Right lobe of liver (tissue), 6 donors: Measurements from ENCODE around the gene MYO3B. TPM values are rescaled to one million over a fixed set of nuclear protein-coding genes. Genes with fewer than 3 reads are reported as not detected.
"Not testable (repeated sequence)": the region's sequence is repeated elsewhere in the genome, so short reads cannot be mapped to it uniquely, and the experiment has no call there.

Experiments
- ATAC-seq, 4 donors: fragments of 200-7000 bp; cut with Tn5 transposase; one replicate each; pipeline ENCODE4 v1.9.1; 2020; ENCODE audit warnings: mild to moderate bottlenecking in 4 of 4, moderate library complexity in 4 of 4
- DNase-seq, 3 donors: peaks; one replicate each; pipeline ENCODE4 v3.0.0-alpha.2; 2020
- H3K27ac ChIP-seq, 3 donors: fragments of 200-600 bp; one replicate each; pipeline ENCODE4 v1.8.0; 2022
- H3K27me3 ChIP-seq, 2 donors: fragments of 200-600 bp; one replicate each; pipeline ENCODE4 v1.8.0; 2022
- H3K36me3 ChIP-seq, 4 donors: fragments of 200-600 bp; sonication (generic) in 1 of 4; one replicate each; pipeline versions ENCODE4 v1.5.1 to v1.8.0; 2017 to 2022; ENCODE audit warnings: control low read depth in 1 of 4
- H3K4me1 ChIP-seq, 4 donors: fragments of 200-600 bp; sonication (generic) in 1 of 4; one replicate each; pipeline versions ENCODE4 v1.5.1 to v1.8.0; 2017 to 2022; ENCODE audit warnings: control low read depth in 1 of 4
- H3K4me3 ChIP-seq, 3 donors: fragments of 200-600 bp; one replicate each; pipeline ENCODE4 v1.8.0; 2022
- H3K9me3 ChIP-seq, 4 donors: fragments of 200-600 bp; sonication (generic) in 1 of 4; one replicate each; pipeline versions ENCODE4 v1.5.1 to v1.8.0; 2017 to 2022; ENCODE audit warnings: control low read depth in 1 of 4
- POLR2A ChIP-seq: fragments of 450-650 bp; IDR thresholded peaks from one replicate; pipeline ENCODE4 v1.6.1; 2017; ENCODE audit warnings: antibody characterized with exemption, mild to moderate bottlenecking
- WGBS: methylation state at CpG from one replicate; pipeline ENCODE4 v1.1.6; 2018; ENCODE audit warnings: low coverage, low lambda C conversion rate; ENCODE audit not compliant: insufficient coverage; ENCODE audit errors: missing lambda C conversion rate; 5-methylcytosine and 5-hydroxymethylcytosine counted together
- intact Hi-C, 2 donors: fragments of 100-400 bp; cut with DNase I; formaldehyde crosslinking; loops; one replicate each; pipeline versions ENCODE4 v1.11.2 to v1.14.1; 2022
- total RNA-seq, 6 experiments: library from RNA; depleted of rRNA in 2 of 6; stranded (reverse); fragments of >200 nt in 2 of 6; fragmentation: NEBNext Ultra II Directional in 3 of 6; extraction: Animal tissue kit (Norgen Biotek cat#: 25700) in 3 of 6; gene quantifications; one replicate each; pipeline versions ENCODE4 v1.1.0 to v1.2.4, GENCODE V29; 2016 to 2023
- TF ChIP-seq, protein P1 (sequence below), 4 donors: fragments of 200-600 bp in 3 of 4; fragments of 450-650 bp in 1 of 4; IDR thresholded peaks; one replicate each; pipeline versions ENCODE4 v1.5.1 to v1.8.0; 2016 to 2022; ENCODE audit warnings: antibody characterized with exemption in 4 of 4, mild to moderate bottlenecking in 2 of 4
- donor health status: DM: no; HTN: yes; CAD: no.
- donor health status: DM: no; HTN: no; CAD: no.
- donor health status: DM: no; HTN: no; CAD: no.
- donor health status: DM: no; HTN: yes; CAD: no.
- donor health status: DM: no; HTN: yes; CAD: no.

The MYO3B gene
- total RNA-seq, 6 experiments from 2014 or later: 0.18 to 0.25 TPM; not detected in 4

- no peak for TF ChIP-seq POLR2A
- TF ChIP-seq, protein P1, sequence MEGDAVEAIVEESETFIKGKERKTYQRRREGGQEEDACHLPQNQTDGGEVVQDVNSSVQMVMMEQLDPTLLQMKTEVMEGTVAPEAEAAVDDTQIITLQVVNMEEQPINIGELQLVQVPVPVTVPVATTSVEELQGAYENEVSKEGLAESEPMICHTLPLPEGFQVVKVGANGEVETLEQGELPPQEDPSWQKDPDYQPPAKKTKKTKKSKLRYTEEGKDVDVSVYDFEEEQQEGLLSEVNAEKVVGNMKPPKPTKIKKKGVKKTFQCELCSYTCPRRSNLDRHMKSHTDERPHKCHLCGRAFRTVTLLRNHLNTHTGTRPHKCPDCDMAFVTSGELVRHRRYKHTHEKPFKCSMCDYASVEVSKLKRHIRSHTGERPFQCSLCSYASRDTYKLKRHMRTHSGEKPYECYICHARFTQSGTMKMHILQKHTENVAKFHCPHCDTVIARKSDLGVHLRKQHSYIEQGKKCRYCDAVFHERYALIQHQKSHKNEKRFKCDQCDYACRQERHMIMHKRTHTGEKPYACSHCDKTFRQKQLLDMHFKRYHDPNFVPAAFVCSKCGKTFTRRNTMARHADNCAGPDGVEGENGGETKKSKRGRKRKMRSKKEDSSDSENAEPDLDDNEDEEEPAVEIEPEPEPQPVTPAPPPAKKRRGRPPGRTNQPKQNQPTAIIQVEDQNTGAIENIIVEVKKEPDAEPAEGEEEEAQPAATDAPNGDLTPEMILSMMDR (IDR thresholded peaks at IDR 0.05): no peak
- 62% methylated on average over 3 of the region's 3 CpGs for WGBS
These were observed 29.0 kb downstream of the MYO3B start for GRCh38 chr2:170206805-170207407.

GRCh38 chr2:170207901-170208300 lies 30.0 kb downstream of the MYO3B start:
- intact Hi-C loops: no loop called here
- no peak for DNase-seq
- WGBS: 47% methylated on average over 4 of the region's 4 CpGs
- Histone ChIP-seq H3K36me3 (no peaks in the 10 kb centered on the region), H3K4me3 (no peak overlapping the region), H3K9me3 (peaks cover 0 to 5% (median 2%) of the 10 kb centered on the region in 4 donors), H3K27ac (no peak overlapping the region), H3K4me1 (no peaks in the 10 kb centered on the region), H3K27me3 (no peaks in the 10 kb centered on the region)
- TF ChIP-seq, protein P1 (IDR thresholded peaks at IDR 0.05): no peak
- no peak for TF ChIP-seq POLR2A
- ATAC-seq: no peak

More at GRCh38 chr2:170206805-170207407, 29.0 kb downstream of the MYO3B start:
- Histone ChIP-seq H3K4me1 (no peaks in the 10 kb centered on the region), H3K9me3 (peaks cover 0 to 5% (median 2%) of the 10 kb centered on the region in 4 donors), H3K27ac (no peak overlapping the region), H3K4me3 (no peak overlapping the region), H3K36me3 (no peaks in the 10 kb centered on the region), H3K27me3 (no peaks in the 10 kb centered on the region)
- ATAC-seq (no peak), DNase-seq (no peak)
- intact Hi-C loops: no loop called here

DNA sequence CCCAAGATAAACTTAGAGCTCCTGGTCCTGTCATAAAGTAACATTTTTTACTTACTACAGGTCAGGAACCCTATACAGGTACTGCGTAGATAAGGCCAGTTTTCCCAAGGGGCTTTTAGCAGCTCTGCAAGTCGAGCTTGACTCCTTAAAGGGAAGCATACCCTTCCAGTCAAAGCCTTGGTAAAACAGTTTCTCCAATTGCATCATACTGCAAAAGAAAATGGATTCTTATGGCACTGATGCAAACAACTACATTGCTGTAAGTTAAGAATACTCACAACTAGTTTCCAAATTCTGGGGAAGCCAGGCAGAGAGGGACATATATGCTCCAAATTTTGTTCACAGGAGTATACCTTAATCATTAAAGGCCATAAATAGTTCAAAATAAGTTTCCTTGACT lies 31.0 kb downstream of the MYO3B start:
- H3K27ac ChIP-seq: no peak overlapping the region
- no peak for TF ChIP-seq POLR2A
- no peaks in the 10 kb centered on the region for H3K27me3 ChIP-seq
- no peak overlapping the region for H3K4me3 ChIP-seq
- WGBS: 64% methylated on average over 2 of the region's 2 CpGs
- ATAC-seq (no peak), DNase-seq (no peak)
- H3K36me3 ChIP-seq: no peaks in the 10 kb centered on the region
- H3K4me1 ChIP-seq: no peaks in the 10 kb centered on the region
- H3K9me3 ChIP-seq: peaks cover 0 to 5% (median 2%) of the 10 kb centered on the region in 4 donors
- intact Hi-C loops: no loop called here

GRCh38 chr2:170212625-170213280 lies 34.8 kb downstream of the MYO3B start:
- no peaks in the 10 kb centered on the region for H3K27me3 ChIP-seq
- no peak overlapping the region for H3K4me3 ChIP-seq
- DNase-seq (no peak), ATAC-seq (no peak)
- H3K4me1 ChIP-seq: no peaks in the 10 kb centered on the region
- H3K27ac ChIP-seq: no peak overlapping the region
- intact Hi-C loops: no loop called here
- H3K9me3 ChIP-seq: peaks cover 0 to 5% (median 2%) of the 10 kb centered on the region in 4 donors
- 29% methylated on average over 9 of the region's 14 CpGs for WGBS
- H3K36me3 ChIP-seq: no peaks in the 10 kb centered on the region
- no peak for TF ChIP-seq POLR2A
- TF ChIP-seq, protein P1 (IDR thresholded peaks at IDR 0.05): no peak

DNA sequence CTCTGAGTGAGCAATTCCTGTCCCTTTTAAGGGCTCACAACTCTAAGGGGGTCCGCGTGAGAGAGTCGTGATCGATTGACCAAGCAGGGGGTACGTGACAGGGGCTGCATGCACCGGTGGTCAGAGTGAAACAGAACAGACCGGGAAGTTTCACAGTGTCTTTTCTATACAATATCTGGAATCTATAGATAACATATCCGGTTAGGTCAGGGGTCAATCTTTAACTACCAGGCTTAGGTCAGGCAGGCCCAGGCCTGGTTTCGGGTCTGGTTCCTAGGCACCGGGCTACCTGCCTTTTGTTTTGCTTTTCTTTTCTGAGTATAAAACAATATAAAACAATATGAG lies 35.3 kb downstream of the MYO3B start:
- H3K4me3 ChIP-seq, intact Hi-C loops, H3K36me3 ChIP-seq, ATAC-seq, DNase-seq, H3K27ac ChIP-seq, H3K9me3 ChIP-seq, H3K27me3 ChIP-seq, H3K4me1 ChIP-seq: not testable (repeated sequence)
- 30% methylated on average over 10 of the region's 10 CpGs for WGBS
